ENCODE results near the gene BEST4. TPM values are rescaled to one million over a fixed set of nuclear protein-coding genes. Genes with fewer than 3 reads are reported as not detected.

Gene BEST4
- total and polyA plus RNA-seq, 2 of the 8 experiments (the other 6 are each of a cell fraction or from before 2014, with no cell fraction given) = 0.76 to 1.4 TPM

- peak within 1 kb of the TSS; percentile 90 for H3K18ac ChIP-seq (ENCODE audit: extremely low read depth, low read length)
- H3K4me2 ChIP-seq (ENCODE audit: insufficient read depth in 1 of 2, low read depth in 2 of 2, low read length in 2 of 2) = peak within 1 kb of the TSS; percentile 93 to 98
- H3K4me3 ChIP-seq (ENCODE audit: extremely low read depth in 1 of 4, insufficient read depth in 2 of 4, low read depth in 3 of 4, low read length in 4 of 4) = peak within 1 kb of the TSS; percentile 68 to 95 (median 84)
- WGBS, 2 experiments (ENCODE audit: extremely low coverage in 1 of 2, insufficient coverage in 1 of 2, insufficient read length in 1 of 2, insufficient replicate concordance in 2 of 2, low coverage in 1 of 2, low lambda C conversion rate in 2 of 2, missing lambda C conversion rate in 1 of 2) = 2% methylated on average over 56 of the region's 65 CpGs; no CpG with 5 or more reads in 1 of the 2 experiments
- peak within 1 kb of the TSS; percentile 82 for H4K5ac ChIP-seq (ENCODE audit: insufficient read length, low read depth, low read length)
- FAIRE-seq (no peak), DNase-seq (ENCODE audit: low read depth in 1 of 2, low spot score in 2 of 2) (peak; percentile 85 to 94)
- peak within 1 kb of the TSS; percentile 74 for H3K4ac ChIP-seq (replicated peaks; ENCODE audit: insufficient read length, low read depth, low read length)
- peak within 1 kb of the TSS; percentile 50 for H4K91ac ChIP-seq (replicated peaks; ENCODE audit: insufficient read length, low read length)
- H3K23ac ChIP-seq (ENCODE audit: insufficient read length) = no peak within 1 kb of the TSS
- peak within 1 kb of the TSS; percentile 96 for H2BK5ac ChIP-seq (ENCODE audit: low read depth, low read length)
- H3K14ac ChIP-seq (ENCODE audit: insufficient read length) = no peak within 1 kb of the TSS
- H3K79me2 ChIP-seq (ENCODE audit: control insufficient read depth in 1 of 2, insufficient read depth in 2 of 2, low read length in 2 of 2) = peaks cover 15 to 33% of the 10 kb centered on the region in 2 experiments
- H3K4me1 ChIP-seq (replicated peaks in 1 of 4; ENCODE audit: control insufficient read depth in 3 of 4, insufficient read depth in 4 of 4, low read length in 3 of 4) = peaks cover 0 to 8% (median 2%) of the 10 kb centered on the region in 4 experiments; a peak in 5 of 7 replicates
- H2AFZ ChIP-seq (ENCODE audit: low read length) = no peak within 1 kb of the TSS
- peak within 1 kb of the TSS; percentile 50; the same call in 1 of the 2 replicates for H2BK12ac ChIP-seq (ENCODE audit: low read depth, low read length)
- peaks cover 3% of the 10 kb centered on the region; the same call in 1 of the 2 replicates for H3K79me1 ChIP-seq (ENCODE audit: low read depth, low read length)
- CTCF ChIA-PET (ENCODE audit: partially characterized antibody) = interaction anchor here (0.6 to 4.1 kb wide), 9 partner anchors 11 to 239 kb away, joined by 3 to 21 read pairs (median 4); partner anchors contain the start of gene RNU5D-1
- H3K27me3 ChIP-seq (replicated peaks in 1 of 4; ENCODE audit: control insufficient read depth in 3 of 4, extremely low read depth in 1 of 4, insufficient read depth in 3 of 4, low read length in 3 of 4) = no peaks in the 10 kb centered on the region
- no peak within 1 kb of the TSS for H2BK120ac ChIP-seq (replicated peaks; ENCODE audit: low read depth, low read length)
- no peaks in the 10 kb centered on the region for H3K9me3 ChIP-seq (ENCODE audit: insufficient read depth in 2 of 2, low read depth in 1 of 2, low read length in 1 of 2)
- peaks cover 12 to 21% of the 10 kb centered on the region in 2 experiments for H4K20me1 ChIP-seq (replicated peaks in 1 of 2; ENCODE audit: control insufficient read depth in 1 of 2, insufficient read depth in 2 of 2, low read length in 2 of 2)
- peak within 1 kb of the TSS; percentile 94 for H3K56ac ChIP-seq (replicated peaks; ENCODE audit: insufficient read length, low read depth, low read length)
- peaks cover 16% of the 10 kb centered on the region for H3K23me2 ChIP-seq (ENCODE audit: low read depth, low read length)
- peak within 1 kb of the TSS; percentile 85 for H3K27ac ChIP-seq (ENCODE audit: low read depth, low read length)
- no peak within 1 kb of the TSS for H2BK15ac ChIP-seq (ENCODE audit: low read length)
- peaks cover 24 to 44% (median 34%) of the 10 kb centered on the region in 4 experiments for H3K36me3 ChIP-seq (ENCODE audit: control insufficient read depth in 2 of 4, insufficient read depth in 4 of 4, low read length in 3 of 4)
- POLR2A ChIA-PET (ENCODE audit: partially characterized antibody) = interaction anchor here (0.6 to 23.6 kb wide), 41 partner anchors 13 to 949 kb away, joined by 3 to 428 read pairs (median 5); partner anchors contain the start of genes ARMH1, BEST4, BTBD19 and CCDC163
- H3K9ac ChIP-seq (replicated peaks in 1 of 4; ENCODE audit: extremely low read depth in 1 of 4, low read depth in 3 of 4, low read length in 3 of 4) = peak within 1 kb of the TSS; percentile 96 to 100 (median 98)
- H4K8ac ChIP-seq (ENCODE audit: extremely low read depth, insufficient read depth, low read length) = peak within 1 kb of the TSS; percentile 99
- H2BK20ac ChIP-seq (ENCODE audit: low read length) = no peak within 1 kb of the TSS
- peak within 1 kb of the TSS; percentile 93; the same call in 1 of the 2 replicates for H2AK5ac ChIP-seq (ENCODE audit: low read depth, low read length)
- TF ChIP-seq JUND (IDR thresholded peaks at IDR 0.05; ENCODE audit: low read length) = peak; percentile 49; the same call in 1 of the 2 replicates
- peak; percentile 100 for TF ChIP-seq KDM4A (IDR thresholded peaks at IDR 0.05; ENCODE audit: low read depth, low read length, severe bottlenecking)
- TF ChIP-seq SP2 (IDR thresholded peaks at IDR 0.05; ENCODE audit: low read length) = no peak
- TF ChIP-seq POLR2AphosphoS5 (IDR thresholded peaks at IDR 0.05; ENCODE audit: low read depth, low read length) = peak; percentile 97
- TF ChIP-seq SIX5 (IDR thresholded peaks at IDR 0.05; ENCODE audit: low read depth, low read length) = no peak
- no peak for TF ChIP-seq CHD1 (IDR thresholded peaks at IDR 0.05; ENCODE audit: low read depth, low read length)
- TF ChIP-seq RFX5 (IDR thresholded peaks at IDR 0.05; ENCODE audit: borderline replicate concordance, low read depth, low read length) = no peak
- no peak for TF ChIP-seq SUZ12 (IDR thresholded peaks at IDR 0.05; ENCODE audit: low read length)
- TF ChIP-seq CHD2 (IDR thresholded peaks at IDR 0.05; ENCODE audit: low read length) = peak; percentile 70; the same call in 1 of the 2 replicates
- peak; percentile 87 for TF ChIP-seq RXRA (IDR thresholded peaks at IDR 0.05; ENCODE audit: insufficient read depth, low read depth, low read length)
- no peak; the same call in 1 of the 2 replicates for TF ChIP-seq RBBP5 (IDR thresholded peaks at IDR 0.05; ENCODE audit: borderline replicate concordance, low read depth, low read length)
- peak; percentile 88 for TF ChIP-seq GTF2F1 (IDR thresholded peaks at IDR 0.05; ENCODE audit: borderline replicate concordance, low read depth, low read length)
Observed at GRCh38 chr1:44775078-44775929, 12.7 kb downstream of the BEST4 start, which contains the start of gene RPS8. Gene RPS8 (plus strand): TSS chr1:44775540. CDS start chr1:44775597, 57 bp downstream.
